Parathyroid adenoma (tissue), 2 donors: ENCODE data around the gene HS6ST3.

Source experiments
- H2AFZ ChIP-seq: fragments of 300-600 bp; sonication (generic); one replicate; pipeline ENCODE4 v1.7.0; 2017; ENCODE audit warnings: antibody characterized with exemption, mild to moderate bottlenecking
- H3K27ac ChIP-seq: fragments of 300-600 bp; sonication (generic); one replicate; pipeline ENCODE4 v1.7.0; 2017
- H3K27me3 ChIP-seq: fragments of 300-600 bp; sonication (generic); one replicate; pipeline ENCODE4 v1.7.0; 2017; ENCODE audit warnings: low read length; ENCODE audit not compliant: control insufficient read depth, insufficient read depth
- H3K36me3 ChIP-seq: fragments of 300-600 bp; sonication (generic); one replicate; pipeline ENCODE4 v1.7.0; 2017; ENCODE audit warnings: low read length; ENCODE audit not compliant: control insufficient read depth, insufficient read depth
- H3K4me1 ChIP-seq: fragments of 300-600 bp; sonication (generic); one replicate; pipeline ENCODE4 v1.7.0; 2017; ENCODE audit warnings: control low read depth
- H3K4me2 ChIP-seq: fragments of 300-600 bp; sonication (generic); one replicate; pipeline ENCODE4 v1.7.0; 2017; ENCODE audit warnings: low read length
- H3K4me3 ChIP-seq: fragments of 300-600 bp; sonication (generic); one replicate; pipeline ENCODE4 v1.7.0; 2017; ENCODE audit warnings: low read depth, low read length
- H3K79me2 ChIP-seq: fragments of 300-600 bp; sonication (generic); one replicate; pipeline ENCODE4 v1.7.0; 2017; ENCODE audit warnings: control low read depth
- H3K9ac ChIP-seq: fragments of 300-600 bp; sonication (generic); one replicate; pipeline ENCODE4 v1.7.0; 2017; ENCODE audit warnings: mild to moderate bottlenecking
- H3K9me3 ChIP-seq: fragments of 300-600 bp; sonication (generic); one replicate; pipeline ENCODE4 v1.7.0; 2017; ENCODE audit warnings: low read length; ENCODE audit not compliant: control insufficient read depth
- CTCF ChIP-seq: fragments of 300-600 bp; sonication (generic); IDR thresholded peaks from one replicate; pipeline ENCODE4 v1.7.0; 2017; ENCODE audit warnings: antibody characterized with exemption, mild to moderate bottlenecking
- donor health status: primary hyperparathyroidism.

Gene HS6ST3

GRCh38 chr13:96661612-96662011 lies 571.7 kb downstream of the HS6ST3 start:
- no peak overlapping the region for H3K4me3 ChIP-seq
- H3K9ac ChIP-seq: no peak overlapping the region
- H3K79me2 ChIP-seq: no peaks in the 10 kb centered on the region
- H3K36me3 ChIP-seq: no peaks in the 10 kb centered on the region
- no peak overlapping the region for H3K27ac ChIP-seq
- no peaks in the 10 kb centered on the region for H3K9me3 ChIP-seq
- H3K4me2 ChIP-seq: no peak overlapping the region
- H2AFZ ChIP-seq: no peak overlapping the region
- H3K27me3 ChIP-seq: no peaks in the 10 kb centered on the region
- TF ChIP-seq CTCF: no peak
- H3K4me1 ChIP-seq: no peaks in the 10 kb centered on the region

GRCh38 chr13:96662036-96662435 lies 572.1 kb downstream of the HS6ST3 start:
- no peak overlapping the region for H3K27ac ChIP-seq
- H3K79me2 ChIP-seq: no peaks in the 10 kb centered on the region
- no peaks in the 10 kb centered on the region for H3K36me3 ChIP-seq
- H3K27me3 ChIP-seq: no peaks in the 10 kb centered on the region
- no peak overlapping the region for H3K4me2 ChIP-seq
- H3K4me1 ChIP-seq: no peaks in the 10 kb centered on the region
- H2AFZ ChIP-seq: no peak overlapping the region
- no peak for TF ChIP-seq CTCF
- no peak overlapping the region for H3K9ac ChIP-seq
- H3K4me3 ChIP-seq: no peak overlapping the region
- no peaks in the 10 kb centered on the region for H3K9me3 ChIP-seq

- H3K4me3 ChIP-seq: no peak overlapping the region
- no peaks in the 10 kb centered on the region for H3K36me3 ChIP-seq
- H3K9ac ChIP-seq: no peak overlapping the region
- no peaks in the 10 kb centered on the region for H3K27me3 ChIP-seq
- no peak overlapping the region for H3K27ac ChIP-seq
- H3K4me2 ChIP-seq: no peak overlapping the region
- no peaks in the 10 kb centered on the region for H3K79me2 ChIP-seq
- no peak for TF ChIP-seq CTCF
- no peaks in the 10 kb centered on the region for H3K4me1 ChIP-seq
- H2AFZ ChIP-seq: no peak overlapping the region
- no peaks in the 10 kb centered on the region for H3K9me3 ChIP-seq
Measured at GRCh38 chr13:96667294-96668018, 577.5 kb downstream of the HS6ST3 start.

- H3K4me1 ChIP-seq: no peaks in the 10 kb centered on the region
- no peak overlapping the region for H3K27ac ChIP-seq
- H3K27me3 ChIP-seq: no peaks in the 10 kb centered on the region
- H3K4me2 ChIP-seq: no peak overlapping the region
- H2AFZ ChIP-seq: no peak overlapping the region
- H3K9me3 ChIP-seq: no peaks in the 10 kb centered on the region
- H3K9ac ChIP-seq: no peak overlapping the region
- H3K79me2 ChIP-seq: no peaks in the 10 kb centered on the region
- TF ChIP-seq CTCF: no peak
- no peaks in the 10 kb centered on the region for H3K36me3 ChIP-seq
- no peak overlapping the region for H3K4me3 ChIP-seq
Measured at GRCh38 chr13:96671073-96671472, 581.2 kb downstream of the HS6ST3 start.

GRCh38 chr13:96672016-96672415 lies 582.1 kb downstream of the HS6ST3 start:
- no peak for TF ChIP-seq CTCF
- Histone ChIP-seq H3K4me1 (no peaks in the 10 kb centered on the region), H3K79me2 (no peaks in the 10 kb centered on the region), H3K4me2 (no peak overlapping the region), H3K27me3 (no peaks in the 10 kb centered on the region), H3K36me3 (no peaks in the 10 kb centered on the region), H3K9me3 (no peaks in the 10 kb centered on the region), H3K4me3 (no peak overlapping the region), H3K9ac (no peak overlapping the region), H3K27ac (no peak overlapping the region), H2AFZ (no peak overlapping the region)
